Hematopoietic multipotent progenitor cell treated with erythropoietin and hydrocortisone succinate and interleukin-3 and kit ligand, for 17 days (in vitro differentiated cells): ENCODE data around the gene LOXHD1.

Experiments
- DNase-seq: peaks from one replicate; pipeline ENCODE4 v3.0.0-alpha.2; 2015; ENCODE audit warnings: low spot score

The LOXHD1 gene

GRCh38 chr18:46445522-46446313, 211.3 kb downstream of the LOXHD1 start:
- DNase-seq = no peak

DNA sequence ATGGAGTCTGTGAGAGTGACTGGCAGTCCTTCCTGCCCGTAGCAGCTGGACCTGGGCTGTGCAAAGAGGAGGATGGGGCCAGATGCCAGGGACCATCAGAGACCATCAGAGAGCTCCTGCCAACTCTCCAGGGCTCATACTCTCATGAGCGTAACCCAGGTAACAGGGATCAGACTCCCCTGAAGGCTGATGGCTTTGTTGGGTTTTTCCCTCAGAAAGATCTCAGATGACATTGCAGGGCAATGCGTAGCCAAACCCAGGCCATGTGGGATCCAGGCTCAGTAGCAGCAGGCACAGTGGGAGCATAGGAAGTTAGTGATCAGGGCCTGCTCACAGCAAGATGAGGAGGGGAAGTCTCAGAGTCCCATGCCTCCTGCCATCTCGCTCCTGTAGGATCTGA, 218.0 kb downstream of the LOXHD1 start:
- DNase-seq = no peak

DNA sequence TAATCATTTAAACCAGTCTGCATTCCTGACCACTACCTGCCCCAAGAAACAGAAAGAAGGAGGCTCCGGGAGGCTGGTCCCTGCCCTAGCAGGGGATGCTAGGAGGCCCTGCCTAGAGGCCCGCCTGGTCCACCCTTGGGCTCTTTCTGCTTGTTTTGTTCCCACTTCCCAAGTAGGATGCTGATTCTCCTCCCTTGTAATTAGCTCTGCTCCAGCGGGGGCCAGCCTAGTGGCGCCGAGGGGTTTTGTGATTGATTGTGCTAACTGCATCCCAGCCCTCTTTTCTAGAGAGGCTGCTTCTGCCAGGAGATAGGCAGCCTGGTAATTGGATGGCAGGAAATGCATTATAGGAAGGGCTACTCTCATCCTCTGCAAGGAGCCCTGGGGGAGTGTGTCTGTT, 220.0 kb downstream of the LOXHD1 start:
- DNase-seq = no peak

GRCh38 chr18:46436621-46437020, 220.4 kb downstream of the LOXHD1 start:
- DNase-seq = no peak

GRCh38 chr18:46435031-46435430, 222.0 kb downstream of the LOXHD1 start:
- DNase-seq = no peak

GRCh38 chr18:46434629-46435028, 222.4 kb downstream of the LOXHD1 start:
- DNase-seq = no peak

GRCh38 chr18:46433121-46433826, 223.7 kb downstream of the LOXHD1 start:
- DNase-seq = no peak

DNA sequence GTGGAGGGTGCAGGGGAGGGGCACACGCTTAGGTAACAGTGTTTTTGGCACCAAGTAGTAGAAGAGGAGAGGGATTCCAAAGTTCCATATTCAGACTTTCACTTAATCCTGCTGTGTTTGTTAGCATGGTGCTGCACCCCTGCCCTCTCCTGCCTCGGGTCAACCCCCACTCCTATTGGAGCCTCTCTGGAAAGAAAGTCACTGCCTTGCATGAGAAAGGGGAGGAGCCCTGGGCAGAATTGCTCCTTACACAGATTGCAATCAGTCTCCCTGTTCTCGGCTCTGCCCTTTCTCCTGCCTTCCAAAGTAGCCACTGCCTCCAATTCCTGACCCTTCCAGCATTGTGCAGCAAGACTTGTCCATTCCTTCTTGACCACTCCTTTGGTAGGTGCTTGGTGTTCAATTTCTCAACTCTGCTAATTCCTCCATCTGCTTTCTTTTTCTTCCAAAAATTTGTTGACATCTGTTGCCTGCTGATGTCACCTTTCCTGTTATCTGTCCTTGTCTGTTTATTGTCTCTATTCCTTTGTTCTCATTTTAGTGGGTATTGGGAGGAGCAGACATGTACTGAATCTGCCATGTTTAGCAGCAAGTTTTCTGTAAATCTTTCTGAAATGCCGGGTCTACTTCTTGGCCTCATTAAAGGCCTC, 225.4 kb downstream of the LOXHD1 start:
- DNase-seq = no peak

GRCh38 chr18:46429649-46430224, 227.3 kb downstream of the LOXHD1 start:
- no peak for DNase-seq

DNA sequence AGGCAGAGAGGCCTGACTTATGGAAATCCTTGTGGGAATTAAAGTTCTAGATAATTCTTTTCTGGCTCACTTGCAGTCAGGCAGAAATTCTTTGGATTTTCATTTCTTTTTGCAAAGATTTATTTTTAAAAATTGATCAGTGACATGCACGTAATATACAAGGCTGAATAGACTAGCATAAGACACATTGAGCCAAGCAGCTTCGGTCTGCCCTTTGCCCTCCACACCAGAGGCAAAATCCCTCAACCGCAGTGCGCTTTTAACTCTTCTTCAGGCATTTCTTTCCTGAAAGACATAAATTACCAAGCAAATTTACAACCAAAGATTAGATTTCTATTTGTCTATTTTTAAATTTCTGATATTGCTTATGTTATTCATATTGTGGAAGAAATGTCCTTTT, 227.9 kb downstream of the LOXHD1 start:
- DNase-seq = no peak

GRCh38 chr18:46428368-46428767, 228.7 kb downstream of the LOXHD1 start:
- DNase-seq = no peak

DNA sequence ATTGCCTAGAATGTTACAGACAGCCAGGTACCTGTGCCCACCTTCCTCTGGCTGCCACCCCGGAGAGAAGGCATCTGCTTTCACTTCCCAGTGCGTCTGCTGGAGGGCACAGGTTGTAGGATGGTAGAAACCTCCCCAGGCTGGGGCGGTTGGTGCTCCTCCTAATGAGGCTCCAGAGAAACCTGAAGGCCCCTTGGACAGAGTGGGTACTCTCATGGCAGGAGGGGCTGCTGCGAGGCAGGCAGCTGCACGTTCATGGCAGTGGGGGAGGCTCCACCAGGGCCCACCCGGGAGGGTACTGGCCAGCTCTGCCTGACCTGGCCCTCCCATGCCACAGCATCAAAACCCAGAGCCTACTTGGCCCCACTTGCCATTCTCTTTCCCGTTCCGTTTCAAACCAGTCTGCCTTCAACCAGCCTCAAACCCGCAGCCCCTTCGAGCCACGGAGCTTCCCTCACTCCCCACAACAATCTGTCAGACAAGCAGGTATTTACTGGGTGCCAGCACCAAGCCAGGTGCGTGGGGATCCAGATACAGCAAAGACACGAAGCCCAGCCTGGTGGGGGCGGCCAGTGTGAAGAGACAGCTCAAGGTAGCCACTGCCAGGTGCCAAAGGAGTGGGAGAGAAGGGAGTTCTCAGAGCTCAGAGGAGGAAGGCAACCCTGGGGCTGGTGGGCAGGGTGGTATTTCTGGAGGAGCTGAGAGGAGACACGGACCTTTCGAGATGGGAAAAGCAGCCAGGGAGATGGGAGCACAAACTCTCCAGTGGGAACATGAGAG, 229.6 kb downstream of the LOXHD1 start:
- no peak for DNase-seq
